Naive thymus-derived CD4-positive, alpha-beta T cell (primary cell): ENCODE data around the gene DPPA5. TPM values are rescaled to one million over a fixed set of nuclear protein-coding genes. Genes with fewer than 3 reads are reported as not detected.
"Not testable (repeated sequence)": the region's sequence is repeated elsewhere in the genome, so short reads cannot be mapped to it uniquely, and the experiment has no call there.

Experiments used
- ATAC-seq: fragments of 150-1000 bp; cut with Tn5 transposase; 2 replicates; pipeline ENCODE4 v1.10.0; 2021; ENCODE audit warnings: mild to moderate bottlenecking, moderate library complexity
- CTCF ChIA-PET: fragments of 350-600 bp; sonication (Branson Sonifier 250); formaldehyde crosslinking; loops from one replicate; lab custom pipeline; 2021; ENCODE audit warnings: antibody characterized with exemption; lab: Charles Lee
- POLR2A ChIA-PET: fragments of 350-600 bp; sonication (Branson Sonifier 250); formaldehyde crosslinking; loops from one replicate; lab custom pipeline; 2021; ENCODE audit warnings: antibody characterized with exemption, inconsistent platforms; lab: Charles Lee
- DNase-seq, 9 donors: peaks; one replicate each; pipeline versions ENCODE4 v3.0.0 to v3.0.0-alpha.2; 2020 to 2022; ENCODE audit warnings: mixed read lengths in 1 of 9
- H3K27ac ChIP-seq: one replicate; pipeline ENCODE4 v1.7.0; 2013; ENCODE audit warnings: mild to moderate bottlenecking, low read depth, low read length, moderate library complexity
- H3K27me3 ChIP-seq, 2 donors: one replicate each; pipeline ENCODE4 v1.7.0; 2013; ENCODE audit warnings: low read length in 2 of 2, mild to moderate bottlenecking in 2 of 2, moderate library complexity in 2 of 2; ENCODE audit not compliant: control insufficient read depth in 2 of 2, insufficient read depth in 2 of 2
- H3K36me3 ChIP-seq, 3 experiments: 1 replicate in 2 of 3; 2 replicates in 1 of 3; pipeline ENCODE4 v1.7.0; 2013; ENCODE audit warnings: low read length in 3 of 3, mild to moderate bottlenecking in 3 of 3, moderate library complexity in 1 of 3; ENCODE audit not compliant: insufficient read depth in 3 of 3, control insufficient read depth in 2 of 3
- H3K4me1 ChIP-seq, 2 donors: one replicate each; pipeline ENCODE4 v1.7.0; 2013; ENCODE audit warnings: low read length in 2 of 2, mild to moderate bottlenecking in 2 of 2, moderate library complexity in 1 of 2; ENCODE audit not compliant: control insufficient read depth in 2 of 2, insufficient read depth in 2 of 2
- H3K4me3 ChIP-seq: 2 replicates; pipeline ENCODE4 v1.7.0; 2013; ENCODE audit warnings: mild to moderate bottlenecking, low read length
- H3K9me3 ChIP-seq, 3 experiments: 1 replicate in 2 of 3; 2 replicates in 1 of 3; pipeline ENCODE4 v1.7.0; 2013; ENCODE audit warnings: low read length in 3 of 3; ENCODE audit not compliant: control insufficient read depth in 2 of 3
- H3K27ac Mint-ChIP-seq, 9 donors: one replicate each; pipeline ENCODE4 v1.8.0; 2020 to 2022; ENCODE audit warnings: mixed read lengths in 9 of 9, mild to moderate bottlenecking in 8 of 9, moderate library complexity in 5 of 9, inconsistent platforms in 2 of 9
- H3K27me3 Mint-ChIP-seq, 5 donors: one replicate each; pipeline ENCODE4 v1.8.0; 2021 to 2022; ENCODE audit warnings: mixed read lengths in 5 of 5, mild to moderate bottlenecking in 1 of 5
- H3K36me3 Mint-ChIP-seq, 5 donors: one replicate each; pipeline ENCODE4 v1.8.0; 2020 to 2022; ENCODE audit warnings: mixed read lengths in 5 of 5, mild to moderate bottlenecking in 3 of 5, inconsistent platforms in 1 of 5
- H3K4me1 Mint-ChIP-seq, 7 donors: one replicate each; pipeline ENCODE4 v1.8.0; 2020 to 2022; ENCODE audit warnings: mixed read lengths in 7 of 7, mild to moderate bottlenecking in 3 of 7, inconsistent platforms in 1 of 7
- H3K4me3 Mint-ChIP-seq, 10 donors: one replicate each; pipeline ENCODE4 v1.8.0; 2020 to 2022; ENCODE audit warnings: mild to moderate bottlenecking in 10 of 10, mixed read lengths in 10 of 10, moderate library complexity in 6 of 10, inconsistent platforms in 2 of 10
- H3K9me3 Mint-ChIP-seq, 11 donors: one replicate each; pipeline ENCODE4 v1.8.0; 2020 to 2022; ENCODE audit warnings: mixed read lengths in 11 of 11, mild to moderate bottlenecking in 4 of 11, inconsistent platforms in 1 of 11, moderate library complexity in 1 of 11
- intact Hi-C, 2 donors: fragments of 100-400 bp; cut with micrococcal nuclease; formaldehyde crosslinking; loops; one replicate each; pipeline ENCODE4 v1.15.1; 2023
- polyA plus RNA-seq, 2 donors: library from polyadenylated mRNA; unstranded; fragments of 300-500 nt; fragmentation: Illumina TruSeq; gene quantifications; one replicate each; pipeline ENCODE4 v1.2.3, GENCODE V29; 2021
- total RNA-seq, 6 experiments: library from RNA in 5 of 6; stranded (reverse) in 5 of 6; gene quantifications; 1 replicate in 5 of 6; 2 replicates in 1 of 6; pipeline ENCODE4 v1.2.3 and lab custom pipeline; 2021 to 2026

The DPPA5 gene
- total and polyA plus RNA-seq, 7 experiments from 2014 or later = not detected

- no peak overlapping the region for H3K4me3 ChIP-seq
- peaks cover 0 to 35% (median 5%) of the 10 kb centered on the region in 7 donors for H3K4me1 Mint-ChIP-seq
- no peaks in the 10 kb centered on the region for H3K9me3 ChIP-seq
- ChIA-PET CTCF (no interaction called here), POLR2A (interaction anchor here (0.6 kb wide), 1 partner anchor 96 kb away, joined by 5 read pairs; no protein-coding TSS in a partner anchor)
- H3K27ac ChIP-seq = no peak overlapping the region
- H3K9me3 Mint-ChIP-seq = peaks cover 0 to 4% (median 0%) of the 10 kb centered on the region in 11 donors
- peaks cover 0 to 7% of the 10 kb centered on the region in 2 donors for H3K4me1 ChIP-seq
- H3K36me3 Mint-ChIP-seq = peaks cover 0 to 15% (median 0%) of the 10 kb centered on the region in 5 donors
- H3K27ac Mint-ChIP-seq = peak overlapping the region in 1 of 9 donors; percentile 77
- H3K36me3 ChIP-seq = no peaks in the 10 kb centered on the region
- intact Hi-C loops = no loop called here
- H3K27me3 ChIP-seq = no peaks in the 10 kb centered on the region
- peak overlapping the region in 1 of 10 donors; percentile 37 for H3K4me3 Mint-ChIP-seq
- H3K27me3 Mint-ChIP-seq = peaks cover 0 to 6% (median 0%) of the 10 kb centered on the region in 5 donors
- DNase-seq (no peak), ATAC-seq (no peak)
Measured at GRCh38 chr6:73391675-73392074, 37.6 kb upstream of the DPPA5 start.

GRCh38 chr6:73389854-73390253 is 35.8 kb upstream of the DPPA5 start:
- H3K36me3 ChIP-seq = no peaks in the 10 kb centered on the region
- peaks cover 0 to 13% (median 0%) of the 10 kb centered on the region in 5 donors for H3K36me3 Mint-ChIP-seq
- no peak for ATAC-seq
- H3K4me1 ChIP-seq = peaks cover 0 to 7% of the 10 kb centered on the region in 2 donors
- peaks cover 0 to 6% (median 0%) of the 10 kb centered on the region in 5 donors for H3K27me3 Mint-ChIP-seq
- peak overlapping the region in 1 of 9 donors; percentile 20 for H3K27ac Mint-ChIP-seq
- no peak overlapping the region for H3K4me3 ChIP-seq
- ChIA-PET POLR2A (interaction anchor here (0.7 kb wide), 1 partner anchor 103 kb away, joined by 3 read pairs; no protein-coding TSS in a partner anchor), CTCF (interaction anchor here (0.7 kb wide), 1 partner anchor 1851 kb away, joined by 6 read pairs; no protein-coding TSS in a partner anchor)
- H3K4me1 Mint-ChIP-seq = peaks cover 0 to 37% (median 5%) of the 10 kb centered on the region in 7 donors
- H3K9me3 ChIP-seq = no peaks in the 10 kb centered on the region
- H3K9me3 Mint-ChIP-seq = peaks cover 0 to 2% (median 0%) of the 10 kb centered on the region in 11 donors
- DNase-seq = no peak
- no peak overlapping the region for H3K27ac ChIP-seq
- intact Hi-C loops = loop anchor here (2.0 to 10.0 kb wide), 4 partner anchors 33 to 105 kb away; partner anchors contain the start of gene CGAS (in 1 of the 2)
- H3K4me3 Mint-ChIP-seq = peak overlapping the region in 3 of 10 donors; percentile 73 to 83 (median 81)
- no peaks in the 10 kb centered on the region for H3K27me3 ChIP-seq

- peak in 7 of 9 donors; percentile 4 to 63 (median 13) for DNase-seq
- ChIA-PET POLR2A (interaction anchor here (0.6 to 1.3 kb wide), 2 partner anchors 73 to 1855 kb away, joined by 3 to 7 read pairs; partner anchors contain the start of gene MTO1), CTCF (interaction anchor here (0.6 to 1.2 kb wide), 3 partner anchors 72 to 977 kb away, joined by 3 read pairs; partner anchors contain the start of gene MTO1)
- Mint-ChIP-seq H3K27ac (peak overlapping the region in 2 of 9 donors; percentile 14 to 85), H3K36me3 (peaks cover 0 to 11% (median 0%) of the 10 kb centered on the region in 5 donors), H3K27me3 (peaks cover 0 to 6% (median 5%) of the 10 kb centered on the region in 5 donors), H3K4me1 (peaks cover 0 to 36% (median 5%) of the 10 kb centered on the region in 7 donors), H3K4me3 (peak overlapping the region; percentile 73 to 87 (median 81)), H3K9me3 (peaks cover 0 to 3% (median 0%) of the 10 kb centered on the region in 11 donors)
- H3K36me3 ChIP-seq = no peaks in the 10 kb centered on the region
- no peaks in the 10 kb centered on the region for H3K9me3 ChIP-seq
- H3K27me3 ChIP-seq = no peaks in the 10 kb centered on the region
- H3K4me3 ChIP-seq = peak overlapping the region; percentile 73
- intact Hi-C loops = loop anchor here (2.0 to 10.0 kb wide), 4 partner anchors 34 to 104 kb away; partner anchors contain the start of gene CGAS (in 1 of the 2)
- peak; percentile 81 for ATAC-seq
- no peak overlapping the region for H3K27ac ChIP-seq
- H3K4me1 ChIP-seq = peaks cover 0 to 7% of the 10 kb centered on the region in 2 donors
Measured at GRCh38 chr6:73388800-73389512, 34.9 kb upstream of the DPPA5 start.

GRCh38 chr6:73388433-73388799 is 34.3 kb upstream of the DPPA5 start:
- peaks cover 0 to 3% (median 0%) of the 10 kb centered on the region in 11 donors for H3K9me3 Mint-ChIP-seq
- peak; percentile 21 for ATAC-seq
- intact Hi-C loops = loop anchor here (2.0 to 10.0 kb wide), 4 partner anchors 34 to 104 kb away; partner anchors contain the start of gene CGAS (in 1 of the 2)
- ChIA-PET CTCF (interaction anchor here (0.9 to 1.2 kb wide), 2 partner anchors 73 to 977 kb away, joined by 3 read pairs; partner anchors contain the start of gene MTO1), POLR2A (interaction anchor here (0.6 to 1.3 kb wide), 2 partner anchors 73 to 774 kb away, joined by 4 to 7 read pairs; partner anchors contain the start of gene MTO1)
- Histone ChIP-seq H3K27me3 (no peaks in the 10 kb centered on the region), H3K4me1 (peaks cover 0 to 7% of the 10 kb centered on the region in 2 donors), H3K36me3 (no peaks in the 10 kb centered on the region), H3K4me3 (peak overlapping the region; percentile 73), H3K9me3 (no peaks in the 10 kb centered on the region), H3K27ac (no peak overlapping the region)
- H3K4me1 Mint-ChIP-seq = peaks cover 0 to 36% (median 5%) of the 10 kb centered on the region in 7 donors
- no peak for DNase-seq
- peaks cover 0 to 7% (median 0%) of the 10 kb centered on the region in 5 donors for H3K36me3 Mint-ChIP-seq
- H3K27me3 Mint-ChIP-seq = peaks cover 0 to 6% (median 5%) of the 10 kb centered on the region in 5 donors
- H3K4me3 Mint-ChIP-seq = peak overlapping the region; percentile 73 to 87 (median 81)
- peak overlapping the region in 1 of 9 donors; percentile 85 for H3K27ac Mint-ChIP-seq

GRCh38 chr6:73382462-73383113 is 28.5 kb upstream of the DPPA5 start:
- ChIA-PET CTCF (no interaction called here), POLR2A (no interaction called here)
- no peak overlapping the region for H3K4me3 Mint-ChIP-seq

GRCh38 chr6:73381531-73381930 is 27.5 kb upstream of the DPPA5 start:
- CTCF ChIA-PET, ATAC-seq, DNase-seq, H3K36me3 Mint-ChIP-seq, POLR2A ChIA-PET, H3K4me1 Mint-ChIP-seq, H3K27ac Mint-ChIP-seq, H3K27ac ChIP-seq, H3K4me3 Mint-ChIP-seq, H3K27me3 ChIP-seq, H3K9me3 Mint-ChIP-seq, H3K4me3 ChIP-seq, H3K36me3 ChIP-seq, H3K9me3 ChIP-seq, H3K4me1 ChIP-seq, H3K27me3 Mint-ChIP-seq: not testable (repeated sequence)
- intact Hi-C loops = loop anchor here in 1 of 2 donors (10.0 kb wide), 1 partner anchor 97 kb away; no protein-coding TSS in a partner anchor

More at GRCh38 chr6:73382462-73383113, 28.5 kb upstream of the DPPA5 start:
- Histone ChIP-seq H3K27me3 (no peaks in the 10 kb centered on the region), H3K9me3 (no peaks in the 10 kb centered on the region), H3K27ac (no peak overlapping the region), H3K4me1 (no peaks in the 10 kb centered on the region), H3K36me3 (no peaks in the 10 kb centered on the region), H3K4me3 (no peak overlapping the region)
- no peak for DNase-seq
- intact Hi-C loops = loop anchor here in 1 of 2 donors (10.0 kb wide), 1 partner anchor 98 kb away; no protein-coding TSS in a partner anchor
- peaks cover 0 to 3% (median 0%) of the 10 kb centered on the region in 11 donors for H3K9me3 Mint-ChIP-seq
- peaks cover 0 to 7% (median 0%) of the 10 kb centered on the region in 7 donors for H3K4me1 Mint-ChIP-seq
- no peak overlapping the region for H3K27ac Mint-ChIP-seq
- H3K27me3 Mint-ChIP-seq = peaks cover 0 to 5% (median 0%) of the 10 kb centered on the region in 5 donors
- no peak for ATAC-seq
- no peaks in the 10 kb centered on the region for H3K36me3 Mint-ChIP-seq
